HG03460 (cell line): ENCODE results near the gene SPG7.

Experiments
- ATAC-seq: cut with Tn5 transposase; IDR thresholded peaks from one replicate; pipeline ENCODE4 v1.9.1; 2021; ENCODE audit not compliant: unreplicated experiment

SPG7 gene

DNA sequence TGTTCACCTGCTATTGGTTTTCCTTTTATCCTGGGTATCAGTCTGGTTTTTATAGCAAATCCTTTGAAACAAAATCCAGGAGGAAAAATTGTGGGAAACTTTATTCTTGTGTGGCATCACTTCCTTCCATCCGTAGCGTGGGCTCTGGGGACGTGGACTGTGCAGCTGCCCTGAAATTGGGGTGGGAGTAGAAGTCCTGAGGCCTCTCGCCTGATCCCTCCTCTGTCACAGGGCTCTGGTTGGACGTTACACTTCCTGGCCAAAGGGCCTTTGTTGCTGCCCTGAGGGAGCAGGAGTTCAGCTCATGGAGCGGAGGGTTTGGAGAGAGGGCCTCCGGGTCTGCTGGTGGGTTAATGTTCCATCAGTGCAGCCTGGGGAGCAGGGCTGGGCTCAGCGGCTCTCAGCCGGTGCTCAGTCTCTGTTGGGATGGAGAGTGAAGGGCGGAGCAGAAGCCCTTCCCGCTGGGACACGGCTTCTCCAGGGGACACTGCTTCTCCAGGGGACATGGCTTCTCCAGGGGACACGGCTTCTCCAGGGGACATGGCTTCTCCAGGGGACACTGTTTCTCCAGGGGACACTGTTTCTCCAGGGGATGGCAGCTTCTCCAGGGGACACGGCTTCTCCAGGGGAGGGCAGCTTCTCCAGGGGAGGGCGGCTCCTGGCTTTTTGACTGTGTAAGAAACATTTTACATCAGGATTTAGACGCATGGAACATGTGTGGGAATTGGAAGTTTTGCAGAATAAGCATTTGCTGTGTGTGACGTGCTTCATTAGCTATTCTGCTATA lies 37.0 kb downstream of the SPG7 start:
- no peak for ATAC-seq

GRCh38 chr16:89545831-89546574 lies 37.8 kb downstream of the SPG7 start:
- no peak for ATAC-seq

DNA sequence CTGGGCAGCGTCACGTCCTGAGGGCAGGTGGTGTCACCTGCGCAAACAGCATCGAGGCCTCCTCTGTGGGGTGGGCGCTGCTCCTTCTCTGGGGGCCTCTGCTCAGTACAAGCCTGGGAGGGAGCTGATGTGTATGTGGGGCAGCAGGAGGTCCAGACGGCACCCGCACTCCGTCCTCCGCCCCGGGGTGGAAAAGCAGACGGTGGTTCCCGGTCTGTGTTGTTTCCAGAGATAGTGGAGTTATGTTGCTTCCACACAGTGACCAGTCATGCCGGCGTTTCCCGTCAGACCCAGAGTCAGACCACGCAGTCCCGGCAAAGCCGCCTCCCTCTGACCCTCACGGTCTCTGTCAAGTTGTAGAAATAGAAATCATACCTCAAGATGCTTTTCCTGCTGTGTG lies 38.6 kb downstream of the SPG7 start:
- ATAC-seq, result no peak

DNA sequence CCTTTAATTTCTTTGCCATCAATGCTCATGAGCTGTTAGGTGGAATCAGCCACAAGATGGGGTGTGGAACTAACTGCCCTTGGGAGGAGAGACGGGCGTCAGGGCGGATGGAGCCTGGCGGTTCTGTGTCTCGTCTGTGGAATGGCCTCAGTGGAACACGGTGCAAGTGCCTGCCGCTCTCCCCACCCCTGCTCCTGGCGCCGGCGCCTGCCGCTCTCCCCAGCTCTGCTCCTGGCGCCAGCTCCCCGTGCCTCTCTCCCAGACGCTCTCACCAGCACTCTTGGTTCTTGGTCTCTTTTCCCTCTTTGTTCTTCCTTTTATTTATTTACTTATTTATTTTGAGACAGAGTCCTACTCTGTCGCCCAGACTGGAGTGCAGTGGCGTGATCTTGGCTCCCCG lies 39.1 kb downstream of the SPG7 start:
- ATAC-seq, result no peak

GRCh38 chr16:89547860-89548259 lies 39.7 kb downstream of the SPG7 start:
- ATAC-seq, result no peak

- no peak for ATAC-seq
These were observed 40.3 kb downstream of the SPG7 start for GRCh38 chr16:89548344-89549006.

GRCh38 chr16:89549007-89549700 lies 41.0 kb downstream of the SPG7 start:
- no peak for ATAC-seq

DNA sequence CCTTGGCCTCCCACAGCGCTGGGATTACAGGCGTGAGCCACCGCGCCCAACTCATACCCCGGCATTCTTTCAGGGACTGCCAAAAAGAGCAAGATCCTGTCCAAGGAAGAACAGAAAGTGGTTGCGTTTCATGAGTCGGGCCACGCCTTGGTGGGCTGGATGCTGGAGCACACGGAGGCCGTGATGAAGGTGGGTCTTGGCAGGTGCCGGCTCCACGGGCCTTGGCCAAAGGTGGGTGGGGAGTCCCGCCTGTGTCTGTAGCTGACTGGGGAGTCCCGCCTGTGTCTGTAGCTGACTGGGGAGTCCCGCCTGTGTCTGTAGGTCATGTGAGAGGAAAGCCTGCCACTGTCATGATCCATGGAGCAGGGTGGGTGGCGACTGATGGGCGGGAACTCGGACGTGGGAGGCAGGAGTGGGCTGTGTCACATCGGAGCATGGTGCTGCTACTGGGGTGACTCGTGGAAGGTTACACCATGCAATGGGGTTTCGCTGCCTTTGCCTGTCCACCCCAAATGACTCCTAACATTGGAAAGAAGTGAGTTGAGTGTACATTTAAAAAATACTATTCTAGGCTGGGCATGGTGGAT lies 42.3 kb downstream of the SPG7 start:
- ATAC-seq, result no peak

GRCh38 chr16:89552329-89552728 lies 44.1 kb downstream of the SPG7 start:
- no peak for ATAC-seq

- no peak for ATAC-seq
These were observed 44.7 kb downstream of the SPG7 start for GRCh38 chr16:89552913-89553312.

- ATAC-seq, result no peak
These were observed 45.5 kb downstream of the SPG7 start for GRCh38 chr16:89553733-89554132.

DNA sequence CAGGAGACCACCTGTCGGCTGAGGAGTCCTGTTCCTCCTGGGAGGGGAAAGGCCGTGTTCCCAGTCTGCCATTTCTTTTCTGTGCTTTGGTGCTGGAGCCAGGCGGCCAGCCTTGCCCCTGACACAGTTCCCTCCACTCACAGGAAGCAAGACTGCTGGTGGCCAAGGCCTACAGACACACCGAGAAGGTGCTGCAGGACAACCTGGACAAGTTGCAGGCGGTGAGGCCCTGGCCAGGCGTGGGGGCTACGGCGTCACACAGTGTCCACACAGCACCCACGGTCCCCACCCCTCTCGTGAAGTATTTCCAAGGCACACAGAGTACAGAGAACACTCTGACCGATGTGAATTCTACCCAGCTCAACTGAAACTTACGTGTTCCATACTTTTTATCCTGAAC lies 46.1 kb downstream of the SPG7 start:
- ATAC-seq, result no peak

GRCh38 chr16:89555265-89555664 lies 47.1 kb downstream of the SPG7 start:
- no peak for ATAC-seq

DNA sequence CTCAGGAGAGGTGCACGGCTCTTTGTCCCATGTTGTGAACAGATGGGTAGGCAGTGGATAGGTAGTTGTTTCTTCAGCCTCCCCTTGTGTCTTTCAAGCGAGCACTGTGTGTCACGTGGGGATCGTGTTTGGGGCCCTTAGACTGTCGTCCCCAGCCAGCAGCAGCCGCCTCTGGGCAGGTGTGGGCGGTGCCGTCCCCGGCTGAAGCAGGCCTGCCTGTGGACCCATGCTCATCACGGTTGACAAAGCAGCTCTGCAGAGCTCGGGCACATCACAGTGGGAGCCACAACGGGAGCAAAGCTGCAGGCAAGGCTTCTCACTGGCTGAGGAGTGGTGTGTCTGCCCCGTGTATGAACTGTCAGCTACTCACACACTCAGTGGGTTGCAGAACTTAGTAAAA lies 47.6 kb downstream of the SPG7 start:
- ATAC-seq, result no peak

- no peak for ATAC-seq
These were observed 48.8 kb downstream of the SPG7 start for GRCh38 chr16:89556750-89557689.

DNA sequence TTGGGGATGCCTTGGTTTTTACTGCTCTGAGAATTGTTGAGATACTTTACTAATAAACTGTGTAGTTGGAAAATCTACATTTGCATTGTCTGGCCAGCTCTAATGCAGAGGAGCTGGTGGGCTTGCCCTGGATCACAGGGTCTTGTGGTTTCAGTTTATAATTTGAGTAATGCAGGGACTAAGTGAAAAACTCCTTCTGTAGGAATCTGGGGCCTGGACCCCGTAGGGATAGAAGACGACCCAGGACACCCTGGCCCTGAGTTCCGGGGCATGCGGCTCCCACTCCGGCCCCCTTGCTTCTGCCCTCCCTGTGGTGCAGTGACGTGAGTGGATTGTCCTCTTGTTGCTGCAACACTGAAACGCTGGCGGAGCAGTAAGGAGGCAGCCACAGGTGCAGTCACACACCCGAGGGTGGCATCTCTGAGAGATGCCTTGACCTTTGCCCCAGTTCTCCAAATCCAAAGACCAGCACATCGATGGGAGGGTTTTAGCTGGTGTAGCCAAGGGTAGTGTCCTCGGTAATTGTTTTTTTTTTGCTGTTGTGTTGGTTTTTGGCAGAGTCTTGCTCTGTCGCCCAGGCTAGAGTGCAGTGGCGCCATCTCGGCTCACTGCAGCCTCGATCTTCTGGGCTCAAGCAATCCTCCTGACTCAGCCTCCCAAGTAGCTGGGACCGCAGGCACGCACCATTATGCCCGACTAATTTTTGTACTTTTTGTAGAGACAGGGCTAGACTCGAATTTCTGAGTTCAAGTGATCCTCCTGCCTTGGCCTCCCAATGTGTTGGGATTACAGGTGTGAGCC lies 49.7 kb downstream of the SPG7 start:
- ATAC-seq, result no peak

DNA sequence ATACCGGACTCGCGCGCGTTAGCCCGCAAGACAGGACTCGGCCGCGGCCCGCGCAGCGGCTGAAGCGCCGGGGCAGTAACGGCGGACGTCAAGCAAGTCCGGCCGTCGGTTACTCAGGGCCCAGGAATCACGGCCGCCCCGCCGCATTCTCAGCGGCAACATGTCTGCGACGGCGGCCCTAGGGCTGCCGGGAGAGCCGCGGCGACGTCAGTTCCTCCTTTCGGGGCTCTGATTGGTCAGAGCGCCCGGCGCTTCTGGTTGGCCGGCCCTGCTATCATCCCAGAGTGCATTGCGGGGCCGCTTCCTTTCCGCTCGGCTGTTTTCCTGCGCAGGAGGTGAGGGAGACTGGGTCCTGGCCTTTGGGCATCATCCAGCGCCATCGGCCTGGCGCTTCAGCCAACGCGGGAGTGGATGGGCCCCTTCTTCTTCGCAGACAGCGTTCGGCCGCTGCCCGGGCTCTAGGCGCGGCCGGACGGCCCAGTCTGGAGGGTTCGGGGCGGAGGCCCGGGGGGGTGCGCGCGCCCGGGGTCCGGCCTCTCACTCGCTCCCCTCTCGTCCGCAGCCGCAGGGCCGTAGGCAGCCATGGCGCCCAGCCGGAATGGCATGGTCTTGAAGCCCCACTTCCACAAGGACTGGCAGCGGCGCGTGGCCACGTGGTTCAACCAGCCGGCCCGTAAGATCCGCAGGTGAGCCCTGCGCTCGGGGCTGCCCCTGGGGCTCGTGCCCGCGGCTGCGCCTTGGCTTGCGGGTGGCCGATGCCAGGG lies 52.4 kb downstream of the SPG7 start, which contains the start of gene RPL13:
Gene RPL13, plus strand, starts transcription at position 305 of the 764 bp plus-strand sequence. Its CDS starts 278 bp downstream, at position 583.
- ATAC-seq, result peak; percentile 79
